PC-3 (cell line): ENCODE results near the gene SAFB2. TPM values are rescaled to one million over a fixed set of nuclear protein-coding genes. Genes with fewer than 3 reads are reported as not detected.

Experiments
- ATAC-seq: fragments of 200-7000 bp; cut with Tn5 transposase; 2 replicates; pipeline ENCODE4 v1.9.1; 2020; ENCODE audit warnings: mild to moderate bottlenecking, moderate library complexity
- BruUV-seq: library from RNA; stranded (reverse); fragments of 400-500 nt; replicated peaks from 2 replicates; lab custom pipeline; 2021; lab: Mats Ljungman, UMichigan
- CTCF ChIA-PET: fragments of 300-600 bp; sonication (Branson Sonifier 250); formaldehyde crosslinking; loops from one replicate; lab custom pipeline; 2022; ENCODE audit warnings: antibody characterized with exemption; lab: Charles Lee
- POLR2A ChIA-PET: fragments of 300-600 bp; sonication (Branson Sonifier 250); formaldehyde crosslinking; loops from one replicate; lab custom pipeline; 2022; ENCODE audit warnings: antibody characterized with exemption; ENCODE audit not compliant: unreplicated experiment; lab: Charles Lee
- DNase-seq: peaks from one replicate; pipeline ENCODE4 v3.0.0-alpha.2; 2015
- H2AFZ ChIP-seq: fragments of 300-600 bp; sonication (generic); 2 replicates; pipeline ENCODE4 v1.6.0; 2016; ENCODE audit warnings: antibody characterized with exemption, low read length
- H3F3A ChIP-seq: fragments of 300-600 bp; sonication (generic); one replicate; pipeline ENCODE4 v1.6.0; 2017; ENCODE audit warnings: antibody characterized with exemption, low read length, control low read depth, mild to moderate bottlenecking; ENCODE audit not compliant: unreplicated experiment
- H3K27ac ChIP-seq: fragments of 300-600 bp; sonication (generic); 2 replicates; pipeline ENCODE4 v1.5.1; 2016; ENCODE audit warnings: mild to moderate bottlenecking, low read length
- H3K27me3 ChIP-seq: fragments of 300-600 bp; sonication (generic); 2 replicates; pipeline ENCODE4 v1.6.1; 2016; ENCODE audit warnings: low read length, mixed read lengths
- H3K36me3 ChIP-seq: fragments of 300-600 bp; sonication (generic); 2 replicates; pipeline ENCODE4 v1.6.1; 2016; ENCODE audit warnings: low read depth, mixed run types, low read length, mixed read lengths
- H3K4me1 ChIP-seq: fragments of 300-600 bp; sonication (generic); 2 replicates; pipeline ENCODE4 v1.5.1; 2016; ENCODE audit warnings: low read length; ENCODE audit not compliant: insufficient read depth
- H3K4me2 ChIP-seq: fragments of 300-600 bp; sonication (generic); 2 replicates; pipeline ENCODE4 v1.6.0; 2016; ENCODE audit warnings: low read length
- H3K4me3 ChIP-seq: fragments of 300-600 bp; sonication (generic); 2 replicates; pipeline ENCODE4 v1.5.1; 2016; ENCODE audit warnings: mild to moderate bottlenecking, low read length, mixed read lengths
- H3K79me2 ChIP-seq: fragments of 300-600 bp; sonication (generic); 2 replicates; pipeline ENCODE4 v1.6.1; 2017; ENCODE audit warnings: low read length, mixed read lengths
- H3K9ac ChIP-seq: fragments of 300-600 bp; sonication (generic); 2 replicates; pipeline ENCODE4 v1.6.0; 2016; ENCODE audit warnings: mild to moderate bottlenecking, low read length
- H3K9me2 ChIP-seq: fragments of 300-600 bp; sonication (generic); replicated peaks from 2 replicates; pipeline ENCODE4 v1.6.1; 2016; ENCODE audit warnings: mixed run types, low read length, mixed read lengths
- H3K9me3 ChIP-seq: fragments of 300-600 bp; sonication (generic); 2 replicates; pipeline ENCODE4 v1.6.1; 2016; ENCODE audit warnings: low read length, mixed read lengths
- H4K20me1 ChIP-seq: fragments of 300-600 bp; sonication (generic); 2 replicates; pipeline ENCODE4 v1.6.1; 2016; ENCODE audit warnings: low read length, mixed read lengths
- EZH2 ChIP-seq: fragments of 300-600 bp; sonication (generic); IDR thresholded peaks from one replicate; pipeline ENCODE4 v1.6.1; 2017; ENCODE audit warnings: antibody characterized with exemption, mild to moderate bottlenecking, low read length; ENCODE audit not compliant: unreplicated experiment
- EZH2phosphoT487 ChIP-seq: fragments of 300-600 bp; sonication (generic); IDR thresholded peaks from 2 replicates; pipeline ENCODE4 v1.6.1; 2018; ENCODE audit warnings: mild to moderate bottlenecking, antibody characterized with exemption, low read length, borderline replicate concordance
- intact Hi-C: fragments of 100-400 bp; cut with micrococcal nuclease; formaldehyde crosslinking; loops from 2 replicates; pipeline ENCODE4 v1.9.0; 2023
- total RNA-seq: library from RNA; depleted of rRNA; stranded (reverse); fragments of >200 nt; gene quantifications from 2 replicates; pipeline ENCODE4 v1.2.3, GENCODE V29; 2014
- TF ChIP-seq, protein P1 (sequence below): fragments of 300-600 bp; sonication (generic); conservative IDR thresholded peaks from 2 replicates; pipeline ENCODE4 v1.5.1; 2017; ENCODE audit warnings: antibody characterized with exemption, low read depth, mild to moderate bottlenecking, low read length

Gene SAFB2
- total RNA-seq, 1 experiment from 2014 or later = 77.5 TPM

DNA sequence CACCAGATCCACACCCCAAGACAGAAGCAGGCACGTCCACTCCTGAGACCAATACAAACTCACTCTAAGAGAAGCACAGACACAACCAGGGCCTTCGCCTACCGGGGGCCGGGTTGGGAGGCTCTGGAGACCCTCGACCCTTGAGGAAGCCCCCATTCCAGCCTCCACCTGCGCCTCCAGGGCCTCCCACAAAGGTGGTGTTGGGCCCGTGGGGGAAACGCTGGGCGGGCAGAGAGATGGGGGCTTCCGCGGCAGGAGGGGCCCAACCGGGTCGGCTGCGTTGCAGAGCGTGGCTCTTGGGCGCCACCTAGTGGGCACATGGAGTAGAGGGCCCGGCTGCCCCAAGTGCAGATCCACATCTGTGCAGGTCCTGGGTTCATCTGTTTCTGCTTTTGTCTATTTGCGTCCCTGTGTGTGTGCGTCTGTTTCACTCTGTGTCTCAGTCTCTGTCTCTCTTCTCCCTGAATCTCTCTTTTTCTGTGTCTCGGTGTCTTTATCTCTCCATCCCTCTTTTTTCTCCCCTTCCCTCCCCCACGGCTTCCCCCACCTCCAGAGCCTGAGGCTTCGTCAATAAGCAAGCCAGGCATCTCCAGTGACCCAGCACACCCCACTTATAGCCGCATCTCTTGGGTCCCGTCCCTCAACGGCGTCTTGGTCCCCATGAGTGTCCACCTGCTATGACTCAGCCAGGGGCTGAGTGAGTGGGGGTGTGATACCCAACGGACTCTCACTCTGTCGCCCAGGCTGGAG, 44.3 kb downstream of the SAFB2 start:
- H3K27me3 ChIP-seq = no peaks in the 10 kb centered on the region
- no peaks in the 10 kb centered on the region for H3K36me3 ChIP-seq
- peak overlapping the region; percentile 89 for H3K4me2 ChIP-seq
- no peaks in the 10 kb centered on the region for H3K9me3 ChIP-seq
- intact Hi-C loops = loop anchor here (1.0 to 10.0 kb wide), 3 partner anchors 30 to 530 kb away; no protein-coding TSS in a partner anchor
- TF ChIP-seq, protein P1, sequence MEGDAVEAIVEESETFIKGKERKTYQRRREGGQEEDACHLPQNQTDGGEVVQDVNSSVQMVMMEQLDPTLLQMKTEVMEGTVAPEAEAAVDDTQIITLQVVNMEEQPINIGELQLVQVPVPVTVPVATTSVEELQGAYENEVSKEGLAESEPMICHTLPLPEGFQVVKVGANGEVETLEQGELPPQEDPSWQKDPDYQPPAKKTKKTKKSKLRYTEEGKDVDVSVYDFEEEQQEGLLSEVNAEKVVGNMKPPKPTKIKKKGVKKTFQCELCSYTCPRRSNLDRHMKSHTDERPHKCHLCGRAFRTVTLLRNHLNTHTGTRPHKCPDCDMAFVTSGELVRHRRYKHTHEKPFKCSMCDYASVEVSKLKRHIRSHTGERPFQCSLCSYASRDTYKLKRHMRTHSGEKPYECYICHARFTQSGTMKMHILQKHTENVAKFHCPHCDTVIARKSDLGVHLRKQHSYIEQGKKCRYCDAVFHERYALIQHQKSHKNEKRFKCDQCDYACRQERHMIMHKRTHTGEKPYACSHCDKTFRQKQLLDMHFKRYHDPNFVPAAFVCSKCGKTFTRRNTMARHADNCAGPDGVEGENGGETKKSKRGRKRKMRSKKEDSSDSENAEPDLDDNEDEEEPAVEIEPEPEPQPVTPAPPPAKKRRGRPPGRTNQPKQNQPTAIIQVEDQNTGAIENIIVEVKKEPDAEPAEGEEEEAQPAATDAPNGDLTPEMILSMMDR = peak; percentile 99
- no peak for TF ChIP-seq EZH2phosphoT487
- ChIA-PET CTCF (interaction anchor here (0.8 to 0.9 kb wide), 2 partner anchors 126 to 255 kb away, joined by 3 read pairs; no protein-coding TSS in a partner anchor), POLR2A (no interaction called here)
- no peaks in the 10 kb centered on the region for H3K79me2 ChIP-seq
- no peaks in the 10 kb centered on the region for H3K9me2 ChIP-seq
- DNase-seq = peak; percentile 84
- H3K27ac ChIP-seq = peak overlapping the region; percentile 83
- ATAC-seq = peak; percentile 83
- H3K4me3 ChIP-seq = peak overlapping the region; percentile 67
- H2AFZ ChIP-seq = peak overlapping the region; percentile 86
- H3K4me1 ChIP-seq = peaks cover 3% of the 10 kb centered on the region; the same call in 1 of the 2 replicates
- no peaks in the 10 kb centered on the region for H3F3A ChIP-seq
- no peaks in the 10 kb centered on the region for H4K20me1 ChIP-seq
- H3K9ac ChIP-seq = peak overlapping the region; percentile 71
- BruUV-seq = TSS peak; percentile 58

DNA sequence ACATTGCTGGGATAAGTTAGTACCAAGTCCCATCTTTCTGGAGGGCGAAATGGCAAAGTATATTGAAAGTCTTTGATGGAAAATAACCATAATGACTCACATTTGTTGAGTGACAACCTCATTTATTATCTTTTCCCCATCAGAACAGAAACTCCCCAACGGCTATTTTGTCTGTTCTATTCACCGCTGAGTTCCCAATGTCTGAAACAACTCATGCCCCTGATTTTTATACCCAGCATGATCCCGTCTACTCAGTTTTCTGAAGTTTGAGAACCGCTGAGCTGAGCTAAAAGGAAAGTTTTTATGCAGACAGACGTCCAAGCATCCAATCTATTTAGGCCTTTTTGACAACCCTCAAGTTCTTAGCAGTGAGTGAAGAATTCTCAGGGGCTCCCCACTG, 47.0 kb downstream of the SAFB2 start:
- ChIA-PET POLR2A (no interaction called here), CTCF (no interaction called here)
- TF ChIP-seq EZH2 (no peak), EZH2phosphoT487 (no peak)
- TF ChIP-seq, protein P1 = no peak
- no peaks in the 10 kb centered on the region for H3K9me3 ChIP-seq
- no peaks in the 10 kb centered on the region for H3K9me2 ChIP-seq
- no peaks in the 10 kb centered on the region for H4K20me1 ChIP-seq
- no peaks in the 10 kb centered on the region for H3F3A ChIP-seq
- DNase-seq (no peak), ATAC-seq (no peak)
- H3K27me3 ChIP-seq = no peaks in the 10 kb centered on the region
- intact Hi-C loops = loop anchor here (10.0 kb wide), 1 partner anchor 201 kb away; no protein-coding TSS in a partner anchor
- no peak overlapping the region for H3K27ac ChIP-seq
- no peak overlapping the region for H3K4me3 ChIP-seq
- peaks cover 13% of the 10 kb centered on the region for H3K4me1 ChIP-seq
- H3K79me2 ChIP-seq = no peaks in the 10 kb centered on the region
- H2AFZ ChIP-seq = no peak overlapping the region
- BruUV-seq = no TSS peak
- H3K4me2 ChIP-seq = no peak overlapping the region
- H3K9ac ChIP-seq = no peak overlapping the region
- no peaks in the 10 kb centered on the region for H3K36me3 ChIP-seq
